GM12892 (cell line): Measurements from ENCODE around the gene GYG2.
"Not testable (repeated sequence)": the region's sequence is repeated elsewhere in the genome, so short reads cannot be mapped to it uniquely, and the experiment has no call there.

Source experiments
- DNase-seq: peaks from one replicate; pipeline ENCODE4 v3.0.0; 2011; ENCODE audit not compliant: insufficient read length
- FAIRE-seq: peaks from 2 replicates; lab custom pipeline; 2011; peaks lifted over from hg19 to GRCh38; lab: Jason Lieb, UNC
- POLR2A ChIP-seq: IDR thresholded peaks from 2 replicates; pipeline ENCODE4 v1.6.1; 2011; ENCODE audit warnings: low read depth, low read length, control low read depth
- POLR2AphosphoS5 ChIP-seq: IDR thresholded peaks from 2 replicates; pipeline ENCODE4 v1.6.1; 2011; ENCODE audit warnings: low read depth, low read length, control low read depth
- TAF1 ChIP-seq: IDR thresholded peaks from 2 replicates; pipeline ENCODE4 v1.6.1; 2011; ENCODE audit warnings: low read depth, mild to moderate bottlenecking, control low read depth, low read length, borderline replicate concordance

GYG2 gene

GRCh38 chrX:2799369-2799768, 29.4 kb upstream of the GYG2 start:
- TF ChIP-seq TAF1 (no peak), POLR2AphosphoS5 (no peak), POLR2A (no peak)
- DNase-seq (no peak), FAIRE-seq (peak; percentile 53)

- peak; percentile 30 for FAIRE-seq
- DNase-seq, result not testable (repeated sequence)
Observed at GRCh38 chrX:2799980-2800379, 28.8 kb upstream of the GYG2 start.

- FAIRE-seq, result no peak
- no peak for TF ChIP-seq POLR2A
- no peak for TF ChIP-seq TAF1
- no peak for TF ChIP-seq POLR2AphosphoS5
Observed at GRCh38 chrX:2801223-2801622, 27.5 kb upstream of the GYG2 start.

GRCh38 chrX:2802376-2803090, 26.2 kb upstream of the GYG2 start:
- not testable (repeated sequence) for DNase-seq

More at GRCh38 chrX:2801223-2801622, 27.5 kb upstream of the GYG2 start:
- no peak for DNase-seq

GRCh38 chrX:2803486-2803885, 25.2 kb upstream of the GYG2 start:
- not testable (repeated sequence) for FAIRE-seq, DNase-seq

More at GRCh38 chrX:2802376-2803090, 26.2 kb upstream of the GYG2 start:
- not testable (repeated sequence) for FAIRE-seq

GRCh38 chrX:2804106-2804843, 24.5 kb upstream of the GYG2 start:
- DNase-seq, result not testable (repeated sequence)
- peak; percentile 54 for FAIRE-seq

- FAIRE-seq, DNase-seq: not testable (repeated sequence)
Observed at GRCh38 chrX:2804858-2805257, 23.9 kb upstream of the GYG2 start.

GRCh38 chrX:2811271-2811670, 17.5 kb upstream of the GYG2 start:
- no peak for TF ChIP-seq TAF1
- no peak for TF ChIP-seq POLR2AphosphoS5
- no peak for TF ChIP-seq POLR2A
- FAIRE-seq, result no peak
- DNase-seq, result no peak

- FAIRE-seq, result peak; percentile 98
Observed at GRCh38 chrX:2812161-2812907, 16.4 kb upstream of the GYG2 start.

GRCh38 chrX:2817036-2817435, 11.7 kb upstream of the GYG2 start:
- TF ChIP-seq POLR2AphosphoS5 (no peak), TAF1 (no peak), POLR2A (no peak)
- DNase-seq (no peak), FAIRE-seq (no peak)

More at GRCh38 chrX:2812161-2812907, 16.4 kb upstream of the GYG2 start:
- DNase-seq, result not testable (repeated sequence)

GRCh38 chrX:2819345-2820135, 9.2 kb upstream of the GYG2 start:
- FAIRE-seq, result peak; percentile 82
- no peak for TF ChIP-seq TAF1
- no peak for TF ChIP-seq POLR2AphosphoS5
- no peak for TF ChIP-seq POLR2A
- DNase-seq, result no peak

GRCh38 chrX:2820136-2820771, 8.5 kb upstream of the GYG2 start:
- TF ChIP-seq POLR2AphosphoS5 (no peak), POLR2A (no peak), TAF1 (no peak)
- no peak for DNase-seq
- FAIRE-seq, result no peak
